Ishikawa (cell line): Measurements from ENCODE around the gene NPAS3.

ENCODE experiments used
- CEBPB ChIP-seq: IDR thresholded peaks from 2 replicates; pipeline ENCODE4 v1.6.1; 2012
- CREB1 ChIP-seq: IDR thresholded peaks from 2 replicates; pipeline ENCODE4 v1.6.1; 2012; ENCODE audit warnings: low read depth
- EGR1 ChIP-seq: IDR thresholded peaks from 2 replicates; pipeline ENCODE4 v1.6.1; 2012
- EP300 ChIP-seq: IDR thresholded peaks from 2 replicates; pipeline ENCODE4 v1.6.1; 2012; ENCODE audit warnings: borderline replicate concordance
- FOXM1 ChIP-seq: IDR thresholded peaks from 2 replicates; pipeline ENCODE4 v1.6.1; 2012; ENCODE audit warnings: low read depth, borderline replicate concordance
- MAX ChIP-seq: IDR thresholded peaks from 2 replicates; pipeline ENCODE4 v1.6.1; 2012
- RAD21 ChIP-seq: IDR thresholded peaks from 2 replicates; pipeline ENCODE4 v1.6.1; 2012; ENCODE audit warnings: low read depth
- REST ChIP-seq: IDR thresholded peaks from 2 replicates; pipeline ENCODE4 v1.6.1; 2012; ENCODE audit warnings: low read depth, mild to moderate bottlenecking
- TAF1 ChIP-seq: IDR thresholded peaks from 2 replicates; pipeline ENCODE4 v1.6.1; 2012; ENCODE audit warnings: low read depth, mild to moderate bottlenecking
- TCF12 ChIP-seq: IDR thresholded peaks from 2 replicates; pipeline ENCODE4 v1.6.1; 2012; ENCODE audit warnings: low read depth
- TEAD4 ChIP-seq: IDR thresholded peaks from 2 replicates; pipeline ENCODE4 v1.6.1; 2012
- YY1 ChIP-seq: IDR thresholded peaks from 2 replicates; pipeline ENCODE4 v1.6.1; 2012; ENCODE audit warnings: low read depth
- ZBTB7A ChIP-seq: IDR thresholded peaks from 2 replicates; pipeline ENCODE4 v1.6.1; 2012; ENCODE audit warnings: low read depth
- TF ChIP-seq, protein P1 (sequence below): IDR thresholded peaks from 2 replicates; pipeline ENCODE4 v1.6.1; 2012

DNA sequence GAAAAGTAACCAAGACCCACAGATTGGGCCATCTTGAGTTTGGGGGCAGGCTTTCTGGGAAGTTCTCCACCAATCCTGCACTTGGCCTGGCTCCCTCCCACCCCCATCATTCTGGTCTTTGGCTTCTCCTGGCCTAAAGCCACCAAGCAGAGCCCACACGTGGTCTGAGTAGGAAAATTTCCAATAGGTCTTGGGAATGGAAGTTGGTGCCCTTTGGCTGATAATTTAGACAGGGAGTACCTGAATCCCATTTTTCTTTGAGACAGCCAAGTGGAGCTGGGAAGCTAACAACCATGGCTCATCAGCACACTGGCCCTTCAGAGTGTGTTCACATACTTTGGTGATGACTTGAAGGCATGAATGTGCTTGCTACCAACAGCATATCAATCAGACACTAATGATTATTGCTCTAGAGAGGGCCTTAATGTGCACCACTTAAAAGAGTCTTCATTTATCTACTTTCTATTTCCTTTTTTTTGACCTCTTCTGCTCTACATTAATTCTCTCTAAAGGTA lies 856.2 kb downstream of the NPAS3 start:
- TF ChIP-seq MAX (no peak), TAF1 (no peak), TEAD4 (no peak), RAD21 (no peak), REST (no peak), CREB1 (no peak), YY1 (no peak), TCF12 (no peak), EGR1 (no peak), CEBPB (no peak), EP300 (no peak), FOXM1 (no peak), ZBTB7A (no peak)
- TF ChIP-seq, protein P1, sequence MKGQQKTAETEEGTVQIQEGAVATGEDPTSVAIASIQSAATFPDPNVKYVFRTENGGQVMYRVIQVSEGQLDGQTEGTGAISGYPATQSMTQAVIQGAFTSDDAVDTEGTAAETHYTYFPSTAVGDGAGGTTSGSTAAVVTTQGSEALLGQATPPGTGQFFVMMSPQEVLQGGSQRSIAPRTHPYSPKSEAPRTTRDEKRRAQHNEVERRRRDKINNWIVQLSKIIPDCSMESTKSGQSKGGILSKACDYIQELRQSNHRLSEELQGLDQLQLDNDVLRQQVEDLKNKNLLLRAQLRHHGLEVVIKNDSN, result no peak
